Measurements from ENCODE around the gene ASRGL1.

- TF ChIP-seq POLR2AphosphoS5 (IDR thresholded peaks at IDR 0.05), result no peak
- no peak for TF ChIP-seq POLR2A (IDR thresholded peaks at IDR 0.05)
- TF ChIP-seq CTCF (IDR thresholded peaks at IDR 0.05), result no peak
Observed at GRCh38 chr11:62344210-62344609, 7.0 kb downstream of the ASRGL1 start.

Data from breast epithelium (tissue), 3 donors.